ENCODE results near the gene GMDS. TPM values are rescaled to one million over a fixed set of nuclear protein-coding genes. Genes with fewer than 3 reads are reported as not detected.

The GMDS gene
- 9.0 and 11.5 TPM in 2 replicates for total RNA-seq (2014; rRNA removed; shearing (Covaris generic))

GRCh38 chr6:2245103-2245876, at the start of gene GMDS:
TSS of gene GMDS (minus strand) at chr6:2245605.

GRCh38 chr6:1609648-1610496, 635.5 kb downstream of the GMDS start, which contains the start of gene FOXC1:
TSS of gene FOXC1 (plus strand) at chr6:1609915. CDS start at chr6:1610446, 531 bp downstream.

